A549 (cell line): ENCODE results near the gene GHR. TPM values are rescaled to one million over a fixed set of nuclear protein-coding genes. Genes with fewer than 3 reads are reported as not detected.

Experiments
- ATAC-seq, 2 experiments: fragments of 200-7000 bp in 1 of 2; fragments of >200 bp in 1 of 2; cut with Nextera tagmentation in 1 of 2; cut with Tn5 transposase in 1 of 2; 3 replicates each; pipeline versions ENCODE4 v1.8.0 to v1.9.1; 2018 to 2020; ENCODE audit warnings: mild to moderate bottlenecking in 1 of 2, moderate library complexity in 1 of 2
- CTCF ChIA-PET: fragments of 300-600 bp; sonication (Branson Sonifier 250); formaldehyde crosslinking; extraction: SDS; loops from one replicate; lab custom pipeline; 2021; ENCODE audit warnings: antibody characterized with exemption, inconsistent platforms; lab: Yijun Ruan, JAX
- POLR2A ChIA-PET: fragments of 350-600 bp; formaldehyde crosslinking; extraction: SDS; loops from one replicate; lab custom pipeline; 2021; ENCODE audit warnings: antibody characterized with exemption, inconsistent platforms; lab: Yijun Ruan, JAX
- DNase-seq, 2 experiments: peaks; one replicate each; pipeline versions ENCODE4 v3.0.0 to v3.0.0-alpha.2; 2011 to 2016; ENCODE audit warnings: low read depth in 1 of 2, low spot score in 1 of 2
- FAIRE-seq: peaks from 2 replicates; lab custom pipeline; 2011; peaks lifted over from hg19 to GRCh38; lab: Jason Lieb, UNC
- H3K27ac ChIP-seq, 2 experiments: fragments of >200 bp; sonication (Bioruptor Twin); formaldehyde crosslinking; 3 replicates each; pipeline ENCODE4 v1.5.1; 2016 to 2017
- H3K4me1 ChIP-seq: fragments of >200 bp; sonication (Bioruptor Twin); formaldehyde crosslinking; 3 replicates; pipeline ENCODE4 v1.6.1; 2016
- H3K4me2 ChIP-seq: fragments of >200 bp; sonication (Bioruptor Twin); formaldehyde crosslinking; 3 replicates; pipeline ENCODE4 v1.6.1; 2016
- H3K4me3 ChIP-seq: fragments of >200 bp; sonication (Bioruptor Twin); formaldehyde crosslinking; 3 replicates; pipeline ENCODE4 v1.5.1; 2016
- H3K9me3 ChIP-seq: fragments of >200 bp; sonication (Bioruptor Twin); formaldehyde crosslinking; 3 replicates; pipeline ENCODE4 v1.6.1; 2016
- CEBPB ChIP-seq, 2 experiments: fragments of >200 bp in 1 of 2; sonication (Bioruptor Twin) in 1 of 2; formaldehyde crosslinking in 1 of 2; IDR thresholded peaks; 2 replicates each; pipeline ENCODE4 v1.6.1; 2012 to 2016
- EHF ChIP-seq: fragments of 250-450 bp; sonication (Bioruptor Pico); IDR thresholded peaks from 2 replicates; pipeline ENCODE4 v1.5.0; 2020; ENCODE audit warnings: mild to moderate bottlenecking
- EHMT2 ChIP-seq: fragments of 200-600 bp; sonication (generic); IDR thresholded peaks from 2 replicates; pipeline ENCODE4 v1.6.1; 2016; ENCODE audit warnings: antibody characterized with exemption, low read depth, mild to moderate bottlenecking, moderate library complexity
- FOSL2 ChIP-seq, 2 experiments: fragments of 450-650 bp in 1 of 2; fragments of >200 bp in 1 of 2; sonication (Bioruptor Twin) in 1 of 2; formaldehyde crosslinking; IDR thresholded peaks; 2 replicates each; pipeline versions ENCODE4 v1.5.0 to v1.6.1; 2016 to 2020; ENCODE audit warnings: mild to moderate bottlenecking in 1 of 2, moderate library complexity in 1 of 2
- HDAC2 ChIP-seq: fragments of 200-600 bp; sonication (generic); IDR thresholded peaks from 2 replicates; pipeline ENCODE4 v1.6.1; 2016
- JUN ChIP-seq, 2 experiments: fragments of >200 bp; sonication (Bioruptor Twin); formaldehyde crosslinking; IDR thresholded peaks; 2 replicates in 1 of 2; 3 replicates in 1 of 2; pipeline ENCODE4 v1.6.1; 2016 to 2017
- KDM1A ChIP-seq: fragments of 200-600 bp; sonication (generic); IDR thresholded peaks from 2 replicates; pipeline ENCODE4 v1.6.1; 2016; ENCODE audit warnings: low read depth, mild to moderate bottlenecking
- KDM5A ChIP-seq: fragments of 200-600 bp; sonication (generic); IDR thresholded peaks from 2 replicates; pipeline ENCODE4 v1.6.1; 2016; ENCODE audit warnings: antibody characterized with exemption, mild to moderate bottlenecking
- NFE2L2 ChIP-seq: fragments of 150-350 bp; conservative IDR thresholded peaks from 2 replicates; pipeline ENCODE4 v1.6.1; 2014; ENCODE audit warnings: low read length
- NR3C1 ChIP-seq: fragments of >200 bp; sonication (Bioruptor Twin); formaldehyde crosslinking; IDR thresholded peaks from 3 replicates; pipeline ENCODE4 v1.6.1; 2017
- PHF8 ChIP-seq: fragments of 200-600 bp; sonication (generic); IDR thresholded peaks from 2 replicates; pipeline ENCODE4 v1.6.1; 2016; ENCODE audit warnings: low read depth, mild to moderate bottlenecking, antibody characterized with exemption, moderate library complexity, borderline replicate concordance
- RFX5 ChIP-seq: fragments of 450-650 bp; IDR thresholded peaks from 2 replicates; pipeline ENCODE4 v1.7.1; 2014; ENCODE audit warnings: antibody characterized with exemption, mild to moderate bottlenecking, moderate library complexity
- SREBF2 ChIP-seq: fragments of 450-650 bp; IDR thresholded peaks from 2 replicates; pipeline ENCODE4 v1.6.1; 2014; ENCODE audit warnings: mild to moderate bottlenecking, moderate library complexity
- TP53 ChIP-seq: fragments of 250-450 bp; sonication (Bioruptor Pico); IDR thresholded peaks from 2 replicates; pipeline ENCODE4 v1.5.0; 2021; ENCODE audit warnings: mild to moderate bottlenecking, moderate library complexity
- WGBS: methylation state at CpG from one replicate; pipeline ENCODE4 v1.1.6; 2017; ENCODE audit errors: missing lambda C conversion rate; 5-methylcytosine and 5-hydroxymethylcytosine counted together
- polyA plus RNA-seq, 4 experiments: library from polyadenylated mRNA; depleted of rRNA in 3 of 4; stranded (reverse); fragments of >200 nt; fragmentation: RNase III in 1 of 4; extraction: RNeasy Plus Mini Kit Qiagen cat#74134 plus additional on column Dnase treatment in 1 of 4; gene quantifications; 2 replicates in 3 of 4; 3 replicates in 1 of 4; pipeline ENCODE4 v1.2.3, GENCODE V29; 2011 to 2017
- TF ChIP-seq, protein P1 (sequence below): fragments of >200 bp; sonication (Bioruptor Twin); formaldehyde crosslinking; IDR thresholded peaks from 2 replicates; pipeline ENCODE4 v1.6.1; 2016
- TF ChIP-seq, protein P2 (sequence below): fragments of 200-600 bp; sonication (generic); IDR thresholded peaks from 2 replicates; pipeline ENCODE4 v1.6.1; 2016; ENCODE audit warnings: antibody characterized with exemption, mild to moderate bottlenecking, moderate library complexity
- TF ChIP-seq, protein P3 (sequence below): fragments of >200 bp; sonication (Bioruptor Twin); formaldehyde crosslinking; IDR thresholded peaks from 3 replicates; pipeline ENCODE4 v1.5.1; 2016

GHR gene
- polyA plus RNA-seq, 2 of the 4 experiments (the other 2 are of a cell fraction): 0.05 TPM; not detected in 1

DNA sequence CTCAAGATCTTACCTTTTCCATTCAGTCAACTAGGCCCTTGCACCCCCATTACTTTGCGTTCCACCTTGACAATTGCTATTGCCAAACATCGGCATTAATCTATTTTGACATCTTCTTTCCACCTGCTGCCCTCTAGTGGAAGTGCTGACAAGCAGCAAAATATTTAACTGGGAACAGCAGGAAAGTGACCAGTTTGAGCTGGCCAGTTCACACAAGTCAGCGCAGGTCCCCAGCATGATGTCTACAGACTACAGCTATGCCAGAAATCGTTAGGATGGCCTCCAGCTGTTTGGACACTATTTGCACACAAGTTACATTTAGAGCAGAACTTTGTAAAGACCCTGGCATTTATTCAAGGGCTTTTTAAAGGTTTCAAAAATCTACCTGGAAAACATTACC, 160.1 kb downstream of the GHR start (continued):
- TF ChIP-seq, protein P1, sequence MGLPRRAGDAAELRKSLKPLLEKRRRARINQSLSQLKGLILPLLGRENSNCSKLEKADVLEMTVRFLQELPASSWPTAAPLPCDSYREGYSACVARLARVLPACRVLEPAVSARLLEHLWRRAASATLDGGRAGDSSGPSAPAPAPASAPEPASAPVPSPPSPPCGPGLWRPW: no peak
- TF ChIP-seq FOSL2 (IDR thresholded peaks at IDR 0.05): no peak
- no peak for TF ChIP-seq FOSL2 (CRISPR knock-in tag; IDR thresholded peaks at IDR 0.05)
- TF ChIP-seq NFE2L2: no peak
- TF ChIP-seq KDM5A: no peak
- TF ChIP-seq, protein P2, sequence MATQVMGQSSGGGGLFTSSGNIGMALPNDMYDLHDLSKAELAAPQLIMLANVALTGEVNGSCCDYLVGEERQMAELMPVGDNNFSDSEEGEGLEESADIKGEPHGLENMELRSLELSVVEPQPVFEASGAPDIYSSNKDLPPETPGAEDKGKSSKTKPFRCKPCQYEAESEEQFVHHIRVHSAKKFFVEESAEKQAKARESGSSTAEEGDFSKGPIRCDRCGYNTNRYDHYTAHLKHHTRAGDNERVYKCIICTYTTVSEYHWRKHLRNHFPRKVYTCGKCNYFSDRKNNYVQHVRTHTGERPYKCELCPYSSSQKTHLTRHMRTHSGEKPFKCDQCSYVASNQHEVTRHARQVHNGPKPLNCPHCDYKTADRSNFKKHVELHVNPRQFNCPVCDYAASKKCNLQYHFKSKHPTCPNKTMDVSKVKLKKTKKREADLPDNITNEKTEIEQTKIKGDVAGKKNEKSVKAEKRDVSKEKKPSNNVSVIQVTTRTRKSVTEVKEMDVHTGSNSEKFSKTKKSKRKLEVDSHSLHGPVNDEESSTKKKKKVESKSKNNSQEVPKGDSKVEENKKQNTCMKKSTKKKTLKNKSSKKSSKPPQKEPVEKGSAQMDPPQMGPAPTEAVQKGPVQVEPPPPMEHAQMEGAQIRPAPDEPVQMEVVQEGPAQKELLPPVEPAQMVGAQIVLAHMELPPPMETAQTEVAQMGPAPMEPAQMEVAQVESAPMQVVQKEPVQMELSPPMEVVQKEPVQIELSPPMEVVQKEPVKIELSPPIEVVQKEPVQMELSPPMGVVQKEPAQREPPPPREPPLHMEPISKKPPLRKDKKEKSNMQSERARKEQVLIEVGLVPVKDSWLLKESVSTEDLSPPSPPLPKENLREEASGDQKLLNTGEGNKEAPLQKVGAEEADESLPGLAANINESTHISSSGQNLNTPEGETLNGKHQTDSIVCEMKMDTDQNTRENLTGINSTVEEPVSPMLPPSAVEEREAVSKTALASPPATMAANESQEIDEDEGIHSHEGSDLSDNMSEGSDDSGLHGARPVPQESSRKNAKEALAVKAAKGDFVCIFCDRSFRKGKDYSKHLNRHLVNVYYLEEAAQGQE: no peak
- TF ChIP-seq TP53: no peak
- TF ChIP-seq, protein P3, sequence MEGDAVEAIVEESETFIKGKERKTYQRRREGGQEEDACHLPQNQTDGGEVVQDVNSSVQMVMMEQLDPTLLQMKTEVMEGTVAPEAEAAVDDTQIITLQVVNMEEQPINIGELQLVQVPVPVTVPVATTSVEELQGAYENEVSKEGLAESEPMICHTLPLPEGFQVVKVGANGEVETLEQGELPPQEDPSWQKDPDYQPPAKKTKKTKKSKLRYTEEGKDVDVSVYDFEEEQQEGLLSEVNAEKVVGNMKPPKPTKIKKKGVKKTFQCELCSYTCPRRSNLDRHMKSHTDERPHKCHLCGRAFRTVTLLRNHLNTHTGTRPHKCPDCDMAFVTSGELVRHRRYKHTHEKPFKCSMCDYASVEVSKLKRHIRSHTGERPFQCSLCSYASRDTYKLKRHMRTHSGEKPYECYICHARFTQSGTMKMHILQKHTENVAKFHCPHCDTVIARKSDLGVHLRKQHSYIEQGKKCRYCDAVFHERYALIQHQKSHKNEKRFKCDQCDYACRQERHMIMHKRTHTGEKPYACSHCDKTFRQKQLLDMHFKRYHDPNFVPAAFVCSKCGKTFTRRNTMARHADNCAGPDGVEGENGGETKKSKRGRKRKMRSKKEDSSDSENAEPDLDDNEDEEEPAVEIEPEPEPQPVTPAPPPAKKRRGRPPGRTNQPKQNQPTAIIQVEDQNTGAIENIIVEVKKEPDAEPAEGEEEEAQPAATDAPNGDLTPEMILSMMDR: peak; percentile 72
- no peak for TF ChIP-seq KDM1A
- TF ChIP-seq, all 56 proteins: peak for 7

DNA sequence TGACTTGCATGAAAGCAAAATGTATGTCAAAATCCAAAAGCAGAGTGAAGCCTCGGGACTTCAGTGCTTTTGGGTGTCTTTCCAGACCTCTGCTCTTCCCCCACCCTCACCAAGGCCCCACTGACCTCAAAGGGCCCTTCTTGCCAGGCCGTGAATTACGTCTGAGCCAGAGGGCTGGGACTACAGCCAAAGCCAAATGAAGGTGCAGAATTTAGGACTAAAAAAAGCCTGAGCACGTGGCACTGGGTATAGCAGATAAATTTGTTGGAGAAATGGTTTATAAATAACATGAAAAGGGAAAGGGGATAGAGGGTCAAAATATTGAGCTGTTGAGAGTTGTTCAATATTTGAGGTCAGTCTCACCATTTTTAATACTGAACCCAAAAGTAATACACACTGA, 163.4 kb downstream of the GHR start:
- Histone ChIP-seq H3K27ac (no peak overlapping the region), H3K9me3 (no peaks in the 10 kb centered on the region), H3K4me3 (no peak overlapping the region), H3K4me1 (no peaks in the 10 kb centered on the region), H3K4me2 (no peak overlapping the region)
- no peak for ATAC-seq
- TF ChIP-seq NR3C1 (no peak), HDAC2 (no peak), EHMT2 (no peak), EHF (CRISPR knock-in tag) (no peak), PHF8 (no peak), CEBPB (IDR thresholded peaks at IDR 0.05) (no peak), JUN (IDR thresholded peaks at IDR 0.05) (no peak), KDM5A (no peak), SREBF2 (no peak), RFX5 (no peak)
- TF ChIP-seq, protein P2: no peak
- TF ChIP-seq, all 56 proteins: peak for 0
- 2% methylated on average over 4 of the region's 4 CpGs for WGBS
- POLR2A ChIA-PET: no interaction called here
- DNase-seq: no peak
- no peak for FAIRE-seq
- CTCF ChIA-PET: no interaction called here
